Right cardiac atrium (tissue), 5 donors: ENCODE data around the gene GJE1. TPM values are rescaled to one million over a fixed set of nuclear protein-coding genes. Genes with fewer than 3 reads are reported as not detected.
"Not testable (repeated sequence)": the region's sequence is repeated elsewhere in the genome, so short reads cannot be mapped to it uniquely, and the experiment has no call there.

ENCODE experiments used
- ATAC-seq, 2 donors: fragments of 200-7000 bp; cut with Tn5 transposase; one replicate each; pipeline versions ENCODE4 v1.8.0 to v1.9.1; 2020; ENCODE audit warnings: moderate library complexity in 2 of 2, mild to moderate bottlenecking in 1 of 2
- DNase-seq, 3 donors: peaks; one replicate each; pipeline ENCODE4 v3.0.0-alpha.2; 2020
- H3K27ac ChIP-seq: one replicate; pipeline ENCODE4 v1.5.1; 2013; ENCODE audit warnings: mild to moderate bottlenecking, low read length, control low read depth, moderate library complexity
- H3K27me3 ChIP-seq: one replicate; pipeline ENCODE4 v1.6.1; 2013; ENCODE audit not compliant: control insufficient read depth, insufficient read depth
- H3K4me1 ChIP-seq: one replicate; pipeline ENCODE4 v1.6.1; 2013; ENCODE audit warnings: low read length; ENCODE audit not compliant: control insufficient read depth, insufficient read depth
- H3K4me3 ChIP-seq: one replicate; pipeline ENCODE4 v1.5.1; 2013; ENCODE audit warnings: low read length, control low read depth
- H3K9me3 ChIP-seq: one replicate; pipeline ENCODE4 v1.6.1; 2013; ENCODE audit warnings: low read length; ENCODE audit not compliant: control insufficient read depth
- WGBS: extraction: QIAGEN DNeasy Blood & Tissue Kit; methylation state at CpG from one replicate; pipeline ENCODE4 v1.1.7; 2013; 5-methylcytosine and 5-hydroxymethylcytosine counted together
- intact Hi-C, 4 donors: fragments of 100-400 bp; cut with DNase I; formaldehyde crosslinking; loops; one replicate each; pipeline versions ENCODE4 v1.11.0 to v1.14.0; 2022 to 2023
- polyA plus RNA-seq: library from polyadenylated mRNA; stranded (reverse); fragments of 200-250 nt; gene quantifications from one replicate; pipeline ENCODE4 v1.2.3, GENCODE V29; 2013
- total RNA-seq, 4 donors: library from RNA; stranded (reverse); fragmentation: NEBNext Ultra II Directional; extraction: Animal tissue kit (Norgen Biotek cat#: 25700); gene quantifications; one replicate each; pipeline ENCODE4 v1.2.1, GENCODE V29; 2021
- donor health status: healthy with polysubstance abuse.
- donor health status: DM: no; HTN: yes; CAD: no.
- donor health status: DM: no; HTN: no; CAD: no.
- donor health status: DM: no; HTN: yes; CAD: no; lungs with severe emphysema.
- donor health status: DM: yes; HTN: yes; CAD: no.

GJE1 gene
- total and polyA plus RNA-seq, 5 donors, result not detected

GRCh38 chr6:142138876-142139275 lies 6.2 kb downstream of the GJE1 start:
- Histone ChIP-seq H3K4me1 (no peaks in the 10 kb centered on the region), H3K27me3 (peaks cover 3% of the 10 kb centered on the region), H3K9me3 (no peaks in the 10 kb centered on the region), H3K4me3 (no peak overlapping the region), H3K27ac (no peak overlapping the region)
- no peak for ATAC-seq
- intact Hi-C loops, result no loop called here
- no peak for DNase-seq
- WGBS, result 46% methylated on average over 2 of the region's 2 CpGs

- H3K4me3 ChIP-seq, intact Hi-C loops, ATAC-seq, H3K9me3 ChIP-seq, H3K4me1 ChIP-seq, H3K27ac ChIP-seq, H3K27me3 ChIP-seq: not testable (repeated sequence)
- 91% methylated on average over 13 of the region's 13 CpGs for WGBS
- peak in 1 of 3 donors; percentile 16 for DNase-seq
Measured at GRCh38 chr6:142141531-142141930, 8.8 kb downstream of the GJE1 start.

- H3K9me3 ChIP-seq, result no peaks in the 10 kb centered on the region
- peaks cover 2% of the 10 kb centered on the region for H3K4me1 ChIP-seq
- ATAC-seq, result peak; percentile 99 to 100
- H3K27ac ChIP-seq, result peak within 1 kb of the TSS; percentile 0
- intact Hi-C loops, result loop anchor here in 2 of 4 donors (5.0 kb wide), 2 partner anchors 60 to 240 kb away; no protein-coding TSS in a partner anchor
- H3K27me3 ChIP-seq, result no peaks in the 10 kb centered on the region
- peak within 1 kb of the TSS; percentile 90 for H3K4me3 ChIP-seq
- under 1% methylated on average over 38 of the region's 38 CpGs for WGBS
- DNase-seq, result peak; percentile 97 to 98 (median 98)
Measured at GRCh38 chr6:142146828-142147662, 14.3 kb downstream of the GJE1 start, which contains the start of the genes NMBR and VTA1. NMBR (minus strand) TSS chr6:142147122; CDS start chr6:142088658, 58,464 bp downstream. VTA1 (plus strand) TSS chr6:142147263; CDS start chr6:142147288, 25 bp downstream.

- ATAC-seq, result no peak
- Histone ChIP-seq H3K27me3 (no peaks in the 10 kb centered on the region), H3K27ac (no peak overlapping the region), H3K4me1 (peaks cover 2% of the 10 kb centered on the region), H3K9me3 (no peaks in the 10 kb centered on the region), H3K4me3 (no peak overlapping the region)
- intact Hi-C loops, result loop anchor here in 2 of 4 donors (5.0 to 10.0 kb wide), 2 partner anchors 52 to 55 kb away; no protein-coding TSS in a partner anchor
- DNase-seq, result no peak
Measured at GRCh38 chr6:142152746-142153145, 20.0 kb downstream of the GJE1 start.

GRCh38 chr6:142153196-142153595 lies 20.5 kb downstream of the GJE1 start:
- 44% methylated on average over 2 of the region's 2 CpGs for WGBS
- no peak overlapping the region for H3K27ac ChIP-seq
- no peak overlapping the region for H3K4me3 ChIP-seq
- H3K27me3 ChIP-seq, result no peaks in the 10 kb centered on the region
- ATAC-seq (no peak), DNase-seq (no peak)
- no peaks in the 10 kb centered on the region for H3K9me3 ChIP-seq
- intact Hi-C loops, result loop anchor here in 2 of 4 donors (5.0 to 10.0 kb wide), 2 partner anchors 52 to 54 kb away; no protein-coding TSS in a partner anchor
- peaks cover under 1% of the 10 kb centered on the region for H3K4me1 ChIP-seq

GRCh38 chr6:142154336-142154735 lies 21.6 kb downstream of the GJE1 start:
- H3K9me3 ChIP-seq, result no peaks in the 10 kb centered on the region
- DNase-seq, result no peak
- H3K4me1 ChIP-seq, result no peaks in the 10 kb centered on the region
- no peak for ATAC-seq
- no peak overlapping the region for H3K4me3 ChIP-seq
- intact Hi-C loops, result loop anchor here in 2 of 4 donors (5.0 to 10.0 kb wide), 2 partner anchors 50 to 53 kb away; no protein-coding TSS in a partner anchor
- no peak overlapping the region for H3K27ac ChIP-seq
- 74% methylated on average over 1 of the region's 1 CpG for WGBS
- no peaks in the 10 kb centered on the region for H3K27me3 ChIP-seq

- WGBS, result 64% methylated on average over 3 of the region's 3 CpGs
- Histone ChIP-seq H3K4me3 (no peak overlapping the region), H3K27ac (no peak overlapping the region), H3K27me3 (no peaks in the 10 kb centered on the region), H3K9me3 (no peaks in the 10 kb centered on the region), H3K4me1 (no peaks in the 10 kb centered on the region)
- intact Hi-C loops, result loop anchor here in 2 of 4 donors (5.0 to 10.0 kb wide), 2 partner anchors 50 to 232 kb away; no protein-coding TSS in a partner anchor
- ATAC-seq (no peak), DNase-seq (no peak)
Measured at GRCh38 chr6:142155091-142155490, 22.4 kb downstream of the GJE1 start.

GRCh38 chr6:142155895-142156757 lies 23.4 kb downstream of the GJE1 start:
- no peaks in the 10 kb centered on the region for H3K27me3 ChIP-seq
- peak in 1 of 2 donors; percentile 66 for ATAC-seq
- intact Hi-C loops, result loop anchor here in 2 of 4 donors (5.0 to 10.0 kb wide), 2 partner anchors 49 to 231 kb away; no protein-coding TSS in a partner anchor
- DNase-seq, result no peak
- H3K4me1 ChIP-seq, result no peaks in the 10 kb centered on the region
- no peak overlapping the region for H3K27ac ChIP-seq
- 37% methylated on average over 5 of the region's 5 CpGs for WGBS
- no peak overlapping the region for H3K4me3 ChIP-seq
- H3K9me3 ChIP-seq, result no peaks in the 10 kb centered on the region

- not testable (repeated sequence) for H3K4me1 ChIP-seq, DNase-seq, ATAC-seq, H3K4me3 ChIP-seq, H3K27ac ChIP-seq, H3K27me3 ChIP-seq, H3K9me3 ChIP-seq
- WGBS, result 82% methylated on average over 4 of the region's 4 CpGs
- intact Hi-C loops, result loop anchor here in 2 of 4 donors (5.0 to 10.0 kb wide), 2 partner anchors 48 to 231 kb away; no protein-coding TSS in a partner anchor
Measured at GRCh38 chr6:142156758-142157068, 24.0 kb downstream of the GJE1 start.

GRCh38 chr6:142162780-142163179 lies 30.1 kb downstream of the GJE1 start:
- Histone ChIP-seq H3K4me3 (no peak overlapping the region), H3K9me3 (no peaks in the 10 kb centered on the region), H3K27ac (no peak overlapping the region), H3K27me3 (no peaks in the 10 kb centered on the region), H3K4me1 (no peaks in the 10 kb centered on the region)
- ATAC-seq (no peak), DNase-seq (no peak)
- intact Hi-C loops, result no loop called here
- WGBS, result 86% methylated on average over 1 of the region's 1 CpG
